Endometrial microvascular endothelial cells (primary cell): ENCODE data around the gene ZFP14. TPM values are rescaled to one million over a fixed set of nuclear protein-coding genes. Genes with fewer than 3 reads are reported as not detected.

ENCODE experiments used
- in situ Hi-C: cut with HindIII; loops from 2 replicates; pipeline ENCODE4 v1.10.0; 2017; ENCODE audit warnings: low sequenced_read_pairs, low pct_unique_long_range_greater_than_20kb; ENCODE audit errors: inconsistent ontology term
- total RNA-seq: library from RNA; depleted of rRNA; stranded (reverse); fragments of >200 nt; gene quantifications from one replicate; pipeline ENCODE4 v1.2.3, GENCODE V29; 2015; ENCODE audit errors: inconsistent ontology term

Gene ZFP14
- total RNA-seq = 0.65 TPM

GRCh38 chr19:36378625-36379509, at the start of gene ZFP14:
TSS of gene ZFP14 (minus strand) at chr19:36379201. CDS start at chr19:36367892, 11,309 bp downstream.
- in situ Hi-C loops = no loop called here

- in situ Hi-C loops = no loop called here
These were observed 44.9 kb upstream of the ZFP14 start for GRCh38 chr19:36423925-36424324.

- in situ Hi-C loops = no loop called here
These were observed 42.9 kb upstream of the ZFP14 start for GRCh38 chr19:36421749-36422481.

- in situ Hi-C loops = no loop called here
These were observed 42.2 kb upstream of the ZFP14 start for GRCh38 chr19:36420961-36421748.

GRCh38 chr19:36418287-36419001, 39.4 kb upstream of the ZFP14 start, which contains the start of gene ZFP82:
TSS of gene ZFP82 (minus strand) at chr19:36418644. CDS start at chr19:36409789, 8,855 bp downstream.
- in situ Hi-C loops = no loop called here

- in situ Hi-C loops = no loop called here
These were observed 38.8 kb upstream of the ZFP14 start for GRCh38 chr19:36417752-36418286.

GRCh38 chr19:36409841-36410240, 30.8 kb upstream of the ZFP14 start:
- in situ Hi-C loops = no loop called here

- in situ Hi-C loops = no loop called here
These were observed 29.1 kb upstream of the ZFP14 start for GRCh38 chr19:36408101-36408500.

- in situ Hi-C loops = no loop called here
These were observed 25.5 kb upstream of the ZFP14 start for GRCh38 chr19:36404498-36404897.

GRCh38 chr19:36401475-36401874, 22.5 kb upstream of the ZFP14 start:
- in situ Hi-C loops = no loop called here

- in situ Hi-C loops = no loop called here
These were observed 19.6 kb upstream of the ZFP14 start for GRCh38 chr19:36398571-36398970.

GRCh38 chr19:36392916-36393673, 14.1 kb upstream of the ZFP14 start:
- in situ Hi-C loops = no loop called here

- in situ Hi-C loops = no loop called here
These were observed 464 bp upstream of the ZFP14 start for GRCh38 chr19:36379510-36379819.

GRCh38 chr19:36377541-36378178, 1.3 kb downstream of the ZFP14 start:
- in situ Hi-C loops = no loop called here

- in situ Hi-C loops = no loop called here
These were observed 5.3 kb downstream of the ZFP14 start for GRCh38 chr19:36373638-36374156.

- in situ Hi-C loops = no loop called here
These were observed 7.1 kb downstream of the ZFP14 start for GRCh38 chr19:36371886-36372285.

- in situ Hi-C loops = no loop called here
These were observed 15.2 kb downstream of the ZFP14 start for GRCh38 chr19:36363845-36364244.
